Transverse colon (tissue), 3 donors: ENCODE results near the gene GPR45.

Source experiments
- EP300 ChIP-seq: sonication (generic); formaldehyde crosslinking; IDR thresholded peaks from one replicate; pipeline ENCODE4 v1.6.1; 2017; ENCODE audit warnings: antibody characterized with exemption, low read depth
- POLR2A ChIP-seq: fragments of 450-650 bp; IDR thresholded peaks from one replicate; pipeline ENCODE4 v1.6.1; 2016; ENCODE audit warnings: antibody characterized with exemption, mild to moderate bottlenecking, moderate library complexity
- TF ChIP-seq, protein P1 (sequence below), 5 experiments: fragments of 200-600 bp in 3 of 5; fragments of 450-650 bp in 2 of 5; sonication (generic) in 3 of 5; IDR thresholded peaks; 1 replicate in 2 of 5; 2 replicates in 3 of 5; pipeline ENCODE4 v1.5.1; 2016 to 2017; ENCODE audit warnings: antibody characterized with exemption in 5 of 5, inconsistent platforms in 3 of 5, mild to moderate bottlenecking in 2 of 5, moderate library complexity in 1 of 5

DNA sequence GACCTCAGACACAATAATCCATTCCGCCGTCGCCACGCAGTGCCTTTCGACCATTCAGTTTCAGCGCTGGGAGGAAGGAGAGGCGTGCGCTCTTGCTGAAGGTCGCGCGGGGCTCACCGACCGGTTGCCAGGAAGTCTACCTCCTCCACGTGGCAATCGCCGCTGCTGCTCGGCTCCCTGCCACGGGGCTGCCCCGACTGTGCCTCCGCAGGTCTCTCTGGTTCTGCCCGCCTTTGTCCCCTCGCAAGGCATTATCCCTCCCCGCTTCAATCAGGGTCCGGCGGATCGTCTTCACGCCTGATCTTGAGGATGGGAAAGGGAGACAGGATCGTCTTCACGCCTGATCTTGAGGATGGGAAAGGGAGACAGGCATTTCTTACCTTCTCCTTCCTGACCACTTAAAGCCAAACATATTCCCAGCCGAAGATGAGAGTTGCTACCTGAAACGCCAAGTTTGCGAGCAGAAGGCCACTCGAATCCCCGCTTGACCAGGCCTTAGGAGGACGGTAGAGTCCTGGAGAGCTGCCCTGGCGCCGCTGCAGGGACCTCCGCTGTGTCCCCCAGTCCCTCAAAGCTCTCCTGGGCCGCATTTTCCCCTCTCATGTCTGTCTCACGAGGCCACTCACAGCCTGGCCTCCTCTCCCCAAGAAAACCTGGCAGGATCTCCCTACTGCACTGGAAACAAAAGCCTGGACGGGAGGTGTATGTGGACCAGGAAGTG lies 4.3 kb upstream of the GPR45 start:
- TF ChIP-seq, protein P1, sequence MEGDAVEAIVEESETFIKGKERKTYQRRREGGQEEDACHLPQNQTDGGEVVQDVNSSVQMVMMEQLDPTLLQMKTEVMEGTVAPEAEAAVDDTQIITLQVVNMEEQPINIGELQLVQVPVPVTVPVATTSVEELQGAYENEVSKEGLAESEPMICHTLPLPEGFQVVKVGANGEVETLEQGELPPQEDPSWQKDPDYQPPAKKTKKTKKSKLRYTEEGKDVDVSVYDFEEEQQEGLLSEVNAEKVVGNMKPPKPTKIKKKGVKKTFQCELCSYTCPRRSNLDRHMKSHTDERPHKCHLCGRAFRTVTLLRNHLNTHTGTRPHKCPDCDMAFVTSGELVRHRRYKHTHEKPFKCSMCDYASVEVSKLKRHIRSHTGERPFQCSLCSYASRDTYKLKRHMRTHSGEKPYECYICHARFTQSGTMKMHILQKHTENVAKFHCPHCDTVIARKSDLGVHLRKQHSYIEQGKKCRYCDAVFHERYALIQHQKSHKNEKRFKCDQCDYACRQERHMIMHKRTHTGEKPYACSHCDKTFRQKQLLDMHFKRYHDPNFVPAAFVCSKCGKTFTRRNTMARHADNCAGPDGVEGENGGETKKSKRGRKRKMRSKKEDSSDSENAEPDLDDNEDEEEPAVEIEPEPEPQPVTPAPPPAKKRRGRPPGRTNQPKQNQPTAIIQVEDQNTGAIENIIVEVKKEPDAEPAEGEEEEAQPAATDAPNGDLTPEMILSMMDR (IDR thresholded peaks at IDR 0.05), result no peak
- TF ChIP-seq EP300, result no peak
- TF ChIP-seq POLR2A, result no peak
